Activated naive CD8-positive, alpha-beta T cell (primary cell): ENCODE measurements around the gene NF1.
"Not testable (repeated sequence)": the region's sequence is repeated elsewhere in the genome, so short reads cannot be mapped to it uniquely, and the experiment has no call there.

ENCODE experiments used
- H3K27ac Mint-ChIP-seq: one replicate; pipeline ENCODE4 v1.8.0; 2021; ENCODE audit warnings: mixed read lengths
- H3K27me3 Mint-ChIP-seq: one replicate; pipeline ENCODE4 v1.8.0; 2021; ENCODE audit warnings: mixed read lengths
- H3K36me3 Mint-ChIP-seq: one replicate; pipeline ENCODE4 v1.8.0; 2021; ENCODE audit warnings: mixed read lengths
- H3K4me1 Mint-ChIP-seq: one replicate; pipeline ENCODE4 v1.8.0; 2021; ENCODE audit warnings: low read depth, mixed read lengths
- H3K4me3 Mint-ChIP-seq: one replicate; pipeline ENCODE4 v1.8.0; 2021; ENCODE audit warnings: mild to moderate bottlenecking, mixed read lengths
- H3K9me3 Mint-ChIP-seq: one replicate; pipeline ENCODE4 v1.8.0; 2021; ENCODE audit warnings: low read depth, mixed read lengths

The NF1 gene

GRCh38 chr17:31293581-31293980 lies 198.8 kb downstream of the NF1 start:
- H3K36me3 Mint-ChIP-seq = peaks cover 4% of the 10 kb centered on the region
- H3K27ac Mint-ChIP-seq = no peak overlapping the region
- no peaks in the 10 kb centered on the region for H3K9me3 Mint-ChIP-seq
- no peak overlapping the region for H3K4me3 Mint-ChIP-seq
- H3K4me1 Mint-ChIP-seq = peaks cover 16% of the 10 kb centered on the region
- no peaks in the 10 kb centered on the region for H3K27me3 Mint-ChIP-seq

GRCh38 chr17:31294231-31294630 lies 199.5 kb downstream of the NF1 start:
- Mint-ChIP-seq H3K4me1 (peaks cover 10% of the 10 kb centered on the region), H3K36me3 (peaks cover 4% of the 10 kb centered on the region), H3K27me3 (no peaks in the 10 kb centered on the region), H3K9me3 (no peaks in the 10 kb centered on the region), H3K4me3 (no peak overlapping the region), H3K27ac (no peak overlapping the region)

- H3K27ac Mint-ChIP-seq = no peak overlapping the region
Observed at GRCh38 chr17:31294820-31295488, 200.2 kb downstream of the NF1 start.

GRCh38 chr17:31295489-31295871 lies 200.7 kb downstream of the NF1 start:
- H3K27ac Mint-ChIP-seq = no peak overlapping the region
- no peaks in the 10 kb centered on the region for H3K9me3 Mint-ChIP-seq
- peaks cover 4% of the 10 kb centered on the region for H3K36me3 Mint-ChIP-seq
- H3K4me1 Mint-ChIP-seq = peaks cover 14% of the 10 kb centered on the region
- H3K4me3 Mint-ChIP-seq = no peak overlapping the region
- H3K27me3 Mint-ChIP-seq = no peaks in the 10 kb centered on the region

More at GRCh38 chr17:31294820-31295488, 200.2 kb downstream of the NF1 start:
- peaks cover 15% of the 10 kb centered on the region for H3K4me1 Mint-ChIP-seq
- no peak overlapping the region for H3K4me3 Mint-ChIP-seq
- peaks cover 4% of the 10 kb centered on the region for H3K36me3 Mint-ChIP-seq
- no peaks in the 10 kb centered on the region for H3K9me3 Mint-ChIP-seq
- no peaks in the 10 kb centered on the region for H3K27me3 Mint-ChIP-seq

GRCh38 chr17:31296142-31296541 lies 201.4 kb downstream of the NF1 start:
- H3K4me1 Mint-ChIP-seq = peaks cover 19% of the 10 kb centered on the region

GRCh38 chr17:31297090-31297489 lies 202.3 kb downstream of the NF1 start, which contains the start of gene OMG:
TSS of gene OMG (minus strand) at chr17:31297239. CDS start at chr17:31296331, 908 bp downstream.
- Mint-ChIP-seq H3K4me1 (peaks cover 26% of the 10 kb centered on the region), H3K9me3 (no peaks in the 10 kb centered on the region), H3K36me3 (peaks cover 4% of the 10 kb centered on the region), H3K27me3 (no peaks in the 10 kb centered on the region), H3K27ac (no peak within 1 kb of the TSS), H3K4me3 (no peak within 1 kb of the TSS)

More at GRCh38 chr17:31296142-31296541, 201.4 kb downstream of the NF1 start:
- H3K36me3 Mint-ChIP-seq = peaks cover 4% of the 10 kb centered on the region
- no peak overlapping the region for H3K4me3 Mint-ChIP-seq
- no peaks in the 10 kb centered on the region for H3K9me3 Mint-ChIP-seq
- H3K27ac Mint-ChIP-seq = no peak overlapping the region
- H3K27me3 Mint-ChIP-seq = no peaks in the 10 kb centered on the region

GRCh38 chr17:31299624-31300023 lies 204.8 kb downstream of the NF1 start:
- peaks cover 4% of the 10 kb centered on the region for H3K9me3 Mint-ChIP-seq
- no peaks in the 10 kb centered on the region for H3K27me3 Mint-ChIP-seq
- no peak overlapping the region for H3K4me3 Mint-ChIP-seq
- no peak overlapping the region for H3K27ac Mint-ChIP-seq
- H3K36me3 Mint-ChIP-seq = peaks cover 15% of the 10 kb centered on the region
- peaks cover 44% of the 10 kb centered on the region for H3K4me1 Mint-ChIP-seq

- peaks cover 84% of the 10 kb centered on the region for H3K4me1 Mint-ChIP-seq
- peak overlapping the region; percentile 100 for H3K27ac Mint-ChIP-seq
- H3K4me3 Mint-ChIP-seq = peak overlapping the region; percentile 91
Observed at GRCh38 chr17:31307640-31308039, 212.9 kb downstream of the NF1 start.

GRCh38 chr17:31308372-31309334 lies 213.9 kb downstream of the NF1 start:
- H3K4me1 Mint-ChIP-seq = peaks cover 76% of the 10 kb centered on the region
- H3K27ac Mint-ChIP-seq = peak overlapping the region; percentile 100
- no peaks in the 10 kb centered on the region for H3K27me3 Mint-ChIP-seq
- H3K36me3 Mint-ChIP-seq = peaks cover 25% of the 10 kb centered on the region
- peaks cover 9% of the 10 kb centered on the region for H3K9me3 Mint-ChIP-seq
- H3K4me3 Mint-ChIP-seq = peak overlapping the region; percentile 91

More at GRCh38 chr17:31307640-31308039, 212.9 kb downstream of the NF1 start:
- Mint-ChIP-seq H3K27me3 (no peaks in the 10 kb centered on the region), H3K9me3 (peaks cover 9% of the 10 kb centered on the region), H3K36me3 (peaks cover 32% of the 10 kb centered on the region)

GRCh38 chr17:31309556-31309955 lies 214.8 kb downstream of the NF1 start:
- Mint-ChIP-seq H3K4me1 (peaks cover 74% of the 10 kb centered on the region), H3K27ac (peak overlapping the region; percentile 100), H3K9me3 (peaks cover 6% of the 10 kb centered on the region), H3K36me3 (peaks cover 19% of the 10 kb centered on the region), H3K27me3 (no peaks in the 10 kb centered on the region), H3K4me3 (peak overlapping the region; percentile 91)

GRCh38 chr17:31310260-31310659 lies 215.5 kb downstream of the NF1 start:
- Mint-ChIP-seq H3K27ac (peak overlapping the region; percentile 100), H3K4me1 (peaks cover 73% of the 10 kb centered on the region), H3K4me3 (peak overlapping the region; percentile 91), H3K27me3 (no peaks in the 10 kb centered on the region), H3K9me3 (peaks cover 3% of the 10 kb centered on the region), H3K36me3 (peaks cover 13% of the 10 kb centered on the region)

GRCh38 chr17:31310886-31311285 lies 216.1 kb downstream of the NF1 start:
- H3K4me3 Mint-ChIP-seq = peak overlapping the region; percentile 91
- peak overlapping the region; percentile 97 for H3K27ac Mint-ChIP-seq
- H3K36me3 Mint-ChIP-seq = peaks cover 6% of the 10 kb centered on the region
- H3K27me3 Mint-ChIP-seq = no peaks in the 10 kb centered on the region
- peaks cover 72% of the 10 kb centered on the region for H3K4me1 Mint-ChIP-seq
- peaks cover 3% of the 10 kb centered on the region for H3K9me3 Mint-ChIP-seq

GRCh38 chr17:31311526-31311925 lies 216.7 kb downstream of the NF1 start:
- Mint-ChIP-seq H3K36me3 (peaks cover 4% of the 10 kb centered on the region), H3K27ac (peak overlapping the region; percentile 97), H3K9me3 (peaks cover 3% of the 10 kb centered on the region), H3K27me3 (no peaks in the 10 kb centered on the region), H3K4me1 (peaks cover 72% of the 10 kb centered on the region), H3K4me3 (peak overlapping the region; percentile 91)

- Mint-ChIP-seq H3K27ac (peak overlapping the region; percentile 97), H3K4me3 (peak overlapping the region; percentile 91), H3K4me1 (peaks cover 71% of the 10 kb centered on the region)
- H3K9me3 Mint-ChIP-seq, H3K27me3 Mint-ChIP-seq, H3K36me3 Mint-ChIP-seq: not testable (repeated sequence)
Observed at GRCh38 chr17:31312223-31312622, 217.4 kb downstream of the NF1 start.
